Tibial nerve (tissue), 4 donors: ENCODE results near the gene FST.

Experiments used
- EP300 ChIP-seq, 2 donors: sonication (generic); formaldehyde crosslinking; IDR thresholded peaks; one replicate each; pipeline ENCODE4 v1.6.1; 2017; ENCODE audit warnings: antibody characterized with exemption in 2 of 2, mild to moderate bottlenecking in 1 of 2
- POLR2A ChIP-seq, 2 donors: fragments of 450-650 bp; IDR thresholded peaks; one replicate each; pipeline ENCODE4 v1.6.1; 2017; ENCODE audit warnings: antibody characterized with exemption in 2 of 2, mild to moderate bottlenecking in 2 of 2, moderate library complexity in 2 of 2
- TF ChIP-seq, protein P1 (sequence below), 5 experiments: fragments of 200-600 bp in 3 of 5; fragments of 450-650 bp in 2 of 5; sonication (generic) in 3 of 5; IDR thresholded peaks; one replicate each; pipeline ENCODE4 v1.5.1; 2016 to 2019; ENCODE audit warnings: antibody characterized with exemption in 5 of 5, mild to moderate bottlenecking in 3 of 5, moderate library complexity in 2 of 5

- TF ChIP-seq, protein P1, sequence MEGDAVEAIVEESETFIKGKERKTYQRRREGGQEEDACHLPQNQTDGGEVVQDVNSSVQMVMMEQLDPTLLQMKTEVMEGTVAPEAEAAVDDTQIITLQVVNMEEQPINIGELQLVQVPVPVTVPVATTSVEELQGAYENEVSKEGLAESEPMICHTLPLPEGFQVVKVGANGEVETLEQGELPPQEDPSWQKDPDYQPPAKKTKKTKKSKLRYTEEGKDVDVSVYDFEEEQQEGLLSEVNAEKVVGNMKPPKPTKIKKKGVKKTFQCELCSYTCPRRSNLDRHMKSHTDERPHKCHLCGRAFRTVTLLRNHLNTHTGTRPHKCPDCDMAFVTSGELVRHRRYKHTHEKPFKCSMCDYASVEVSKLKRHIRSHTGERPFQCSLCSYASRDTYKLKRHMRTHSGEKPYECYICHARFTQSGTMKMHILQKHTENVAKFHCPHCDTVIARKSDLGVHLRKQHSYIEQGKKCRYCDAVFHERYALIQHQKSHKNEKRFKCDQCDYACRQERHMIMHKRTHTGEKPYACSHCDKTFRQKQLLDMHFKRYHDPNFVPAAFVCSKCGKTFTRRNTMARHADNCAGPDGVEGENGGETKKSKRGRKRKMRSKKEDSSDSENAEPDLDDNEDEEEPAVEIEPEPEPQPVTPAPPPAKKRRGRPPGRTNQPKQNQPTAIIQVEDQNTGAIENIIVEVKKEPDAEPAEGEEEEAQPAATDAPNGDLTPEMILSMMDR (IDR thresholded peaks at IDR 0.05), result no peak
- TF ChIP-seq POLR2A (IDR thresholded peaks at IDR 0.05) (no peak), EP300 (IDR thresholded peaks at IDR 0.05) (no peak)
These were observed at the start of gene FST for GRCh38 chr5:53480416-53481158.
